Body of pancreas (tissue), 4 donors: ENCODE data around the gene MYH7.

Experiments
- CTCF ChIP-seq, 7 experiments: fragments of 450-650 bp in 4 of 7; fragments of 200-600 bp in 3 of 7; sonication (generic) in 3 of 7; IDR thresholded peaks; one replicate each; pipeline ENCODE4 v1.5.1; 2016 to 2019; ENCODE audit warnings: antibody characterized with exemption in 7 of 7
- POLR2A ChIP-seq, 3 donors: fragments of 450-650 bp; IDR thresholded peaks; one replicate each; pipeline ENCODE4 v1.6.1; 2016; ENCODE audit warnings: antibody characterized with exemption in 3 of 3, mild to moderate bottlenecking in 2 of 3

DNA sequence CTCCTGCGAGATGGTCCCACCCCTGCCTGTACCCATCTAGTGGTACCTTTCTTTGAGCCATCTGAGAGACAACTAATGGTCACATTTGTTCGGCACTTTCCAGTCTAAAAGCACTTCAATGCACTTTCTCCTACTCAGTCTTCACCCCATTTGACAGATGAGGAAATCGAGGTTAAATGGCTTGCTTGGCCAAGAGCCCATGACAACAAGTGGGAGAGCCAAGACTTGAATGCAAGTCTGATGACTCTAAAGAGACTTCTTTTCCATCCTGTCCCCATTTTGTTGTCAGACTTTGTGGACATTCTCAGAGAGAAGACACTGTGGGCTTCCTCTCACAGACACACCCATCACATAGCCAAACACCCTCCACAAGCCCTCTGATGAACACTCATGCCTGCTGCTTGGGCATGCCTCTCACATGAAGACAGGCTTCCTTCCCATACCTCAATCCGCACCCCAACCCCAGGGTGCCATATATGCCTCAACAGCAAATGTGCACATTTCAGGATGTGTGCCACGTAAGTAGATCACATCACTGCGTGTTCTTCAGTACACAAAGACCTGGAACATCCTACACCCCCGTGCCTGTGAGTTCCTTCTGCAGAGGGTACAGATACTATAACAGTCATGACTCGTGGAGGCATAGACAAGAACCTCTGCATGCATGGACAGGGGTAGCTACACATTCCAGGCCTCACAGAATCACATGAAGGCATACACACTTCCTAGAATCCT is 805 bp downstream of the MYH7 start:
- TF ChIP-seq CTCF (IDR thresholded peaks at IDR 0.05), result no peak
- no peak for TF ChIP-seq POLR2A (IDR thresholded peaks at IDR 0.05)
